Stimulated activated CD4-positive, alpha-beta T cell treated with anti-CD3 and anti-CD28 coated beads, TNF-alpha, amount 100 ng/mL, for 4 hours (primary cell): ENCODE measurements around the gene DNAJC2.
"Not testable (repeated sequence)": the region's sequence is repeated elsewhere in the genome, so short reads cannot be mapped to it uniquely, and the experiment has no call there.

Experiments
- DNase-seq, 3 experiments: peaks; one replicate each; pipeline ENCODE4 v3.0.0-alpha.2; 2020; ENCODE audit warnings: low read depth in 3 of 3

Gene DNAJC2

DNA sequence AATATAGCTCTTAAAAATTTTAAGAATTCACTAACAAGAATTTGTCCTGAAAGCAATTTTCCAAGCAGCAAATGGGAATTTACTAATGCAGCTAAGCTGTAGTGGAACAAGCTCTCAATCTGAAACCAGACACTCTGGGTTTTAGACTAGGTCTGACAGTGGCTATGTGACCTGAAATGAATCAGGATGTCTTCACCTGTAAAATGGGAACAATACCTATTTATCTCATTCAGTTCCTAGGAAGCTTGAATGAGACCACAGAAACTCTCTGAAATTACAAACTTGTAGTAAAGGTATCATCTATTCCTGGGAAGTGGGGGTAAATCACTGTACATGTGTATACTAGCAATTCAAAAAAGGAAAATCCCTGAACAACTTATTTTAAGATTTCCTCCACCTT is 1.2 kb downstream of the DNAJC2 start:
- no peak for DNase-seq

DNA sequence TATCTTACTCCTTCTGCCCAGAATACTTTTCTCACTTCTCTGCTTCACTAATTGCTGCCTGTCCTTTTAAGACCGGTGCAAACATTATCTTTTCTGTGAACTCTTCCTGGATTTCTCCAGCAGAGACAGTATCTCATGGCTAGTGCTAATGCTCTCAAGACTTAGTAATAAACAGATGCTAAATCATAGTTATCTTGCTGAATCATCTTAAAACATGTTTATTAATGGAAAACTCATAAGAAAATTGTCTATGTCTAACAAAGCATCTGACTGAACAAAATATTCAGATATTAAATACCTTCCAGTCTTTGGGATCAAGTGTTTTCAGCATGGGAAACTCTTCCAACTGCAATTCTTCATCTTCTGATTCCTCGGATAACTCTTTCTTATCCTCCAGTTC is 3.1 kb downstream of the DNAJC2 start:
- no peak for DNase-seq

DNA sequence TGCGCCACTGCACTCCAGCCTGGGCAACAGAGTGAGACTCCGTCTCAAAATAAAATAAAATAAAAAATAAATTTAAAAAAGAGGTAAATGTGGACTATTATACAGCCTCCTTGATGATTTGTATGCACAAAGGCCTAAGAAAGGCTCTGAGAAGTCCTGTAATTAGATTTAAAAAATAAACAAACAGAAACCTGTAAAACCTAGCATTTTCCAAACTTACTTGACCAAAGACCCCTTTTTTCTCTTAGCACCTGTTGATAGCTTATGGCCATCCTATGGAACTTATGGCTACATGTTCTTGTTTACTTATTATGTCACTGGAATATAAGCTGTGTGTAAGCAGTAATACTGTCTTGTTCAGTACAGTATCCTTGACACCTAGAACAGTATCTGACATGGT is 5.7 kb downstream of the DNAJC2 start:
- DNase-seq, result no peak

DNA sequence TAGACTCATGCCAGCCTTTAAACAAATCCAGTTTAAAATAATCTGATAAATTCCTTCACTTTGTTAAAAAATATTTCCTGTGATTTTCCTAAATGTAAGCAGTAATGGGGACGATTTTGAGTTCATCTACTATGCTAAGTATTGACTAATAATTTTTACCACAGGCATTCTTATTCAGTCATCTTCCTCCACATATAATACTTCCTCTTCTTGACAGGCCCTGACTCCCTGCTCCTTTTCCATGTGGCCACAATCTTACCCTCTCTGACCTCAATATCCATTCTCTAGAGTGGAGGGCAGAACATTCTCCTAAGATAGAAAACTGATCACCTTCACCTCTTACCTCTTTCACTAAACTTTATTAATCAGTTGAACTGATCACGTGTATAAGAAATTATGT is 7.8 kb downstream of the DNAJC2 start:
- DNase-seq, result no peak

DNA sequence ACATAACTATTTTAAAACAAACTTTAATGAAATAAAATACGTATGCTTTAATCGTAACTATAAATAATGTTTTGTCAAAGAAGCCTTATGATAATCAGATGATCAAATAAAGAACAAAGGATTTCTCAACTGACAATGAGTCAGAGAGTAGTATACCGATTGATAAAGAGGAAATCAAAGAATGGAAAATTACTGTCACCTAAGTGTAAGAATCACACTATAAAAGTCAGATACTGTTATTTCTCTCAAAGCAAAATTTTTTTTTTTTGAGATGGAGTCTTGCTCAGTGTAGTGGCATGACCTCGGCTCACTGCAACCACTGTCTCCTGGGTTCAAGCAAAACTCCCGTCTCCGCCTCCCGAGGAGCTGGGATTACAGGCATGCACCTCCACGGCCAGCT is 18.8 kb downstream of the DNAJC2 start:
- DNase-seq, result no peak

DNA sequence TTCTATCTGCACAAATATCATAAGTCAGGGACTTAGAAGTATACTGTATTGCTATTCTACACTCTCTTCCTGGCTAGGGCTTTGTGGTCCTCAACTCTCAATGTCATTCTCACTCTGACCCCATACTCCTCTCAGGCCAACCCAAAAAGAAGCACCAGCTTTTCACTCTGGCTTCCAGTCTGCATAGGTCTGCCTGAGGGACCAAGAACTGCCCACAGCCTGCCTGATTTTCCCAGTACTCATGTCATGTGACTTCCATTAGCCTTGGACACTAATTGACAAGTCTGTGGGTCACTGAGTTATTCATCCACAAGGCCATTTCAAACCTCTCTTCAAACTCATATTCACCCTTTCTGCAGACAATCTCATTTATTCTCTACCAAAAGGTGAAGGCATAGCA is 27.6 kb downstream of the DNAJC2 start:
- DNase-seq, result no peak

DNA sequence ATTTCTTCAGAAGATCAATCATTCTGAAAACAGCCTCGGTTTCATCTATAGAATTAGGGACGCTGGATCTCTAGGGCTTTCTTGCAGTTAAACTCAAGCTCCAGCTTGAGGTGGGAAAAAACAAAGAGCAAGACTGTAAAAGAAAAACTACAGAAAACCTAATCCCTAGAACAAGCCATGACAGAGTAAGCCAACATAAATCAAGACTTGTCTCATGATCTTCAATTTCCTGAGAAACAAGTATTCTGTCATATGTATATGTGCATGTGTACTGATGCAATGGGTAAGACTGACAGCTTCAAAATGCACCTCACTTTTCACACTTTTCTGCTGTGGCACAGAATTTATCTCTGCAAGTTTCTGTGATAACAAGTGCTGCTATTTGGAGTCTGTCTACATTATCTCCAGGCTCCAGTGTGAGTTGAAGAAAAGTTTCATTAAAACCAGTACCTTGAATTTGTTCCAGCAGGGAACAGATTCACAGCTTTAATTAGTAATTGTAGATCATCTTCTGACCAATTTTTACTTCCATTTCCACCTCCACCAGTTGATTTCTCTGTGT is 28.1 kb downstream of the DNAJC2 start:
- no peak for DNase-seq

DNA sequence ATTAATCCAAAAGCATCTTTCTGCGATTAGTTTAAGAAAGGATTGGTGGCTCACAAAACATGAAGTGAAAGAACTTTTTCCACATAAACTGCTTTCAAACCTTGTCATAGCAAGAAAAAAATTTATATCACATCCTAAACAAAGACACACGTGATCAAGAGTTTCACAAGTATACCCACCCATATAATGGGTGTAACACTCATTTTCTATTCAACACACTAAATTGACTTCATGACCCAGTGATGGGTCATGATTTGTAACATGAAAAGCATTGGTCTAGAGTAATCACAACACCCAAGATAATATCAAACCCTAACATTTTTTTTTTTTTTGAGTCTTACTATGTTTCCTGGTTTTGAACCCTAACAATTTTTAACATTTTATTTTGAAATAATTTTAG is 29.7 kb downstream of the DNAJC2 start:
- DNase-seq, result no peak

DNA sequence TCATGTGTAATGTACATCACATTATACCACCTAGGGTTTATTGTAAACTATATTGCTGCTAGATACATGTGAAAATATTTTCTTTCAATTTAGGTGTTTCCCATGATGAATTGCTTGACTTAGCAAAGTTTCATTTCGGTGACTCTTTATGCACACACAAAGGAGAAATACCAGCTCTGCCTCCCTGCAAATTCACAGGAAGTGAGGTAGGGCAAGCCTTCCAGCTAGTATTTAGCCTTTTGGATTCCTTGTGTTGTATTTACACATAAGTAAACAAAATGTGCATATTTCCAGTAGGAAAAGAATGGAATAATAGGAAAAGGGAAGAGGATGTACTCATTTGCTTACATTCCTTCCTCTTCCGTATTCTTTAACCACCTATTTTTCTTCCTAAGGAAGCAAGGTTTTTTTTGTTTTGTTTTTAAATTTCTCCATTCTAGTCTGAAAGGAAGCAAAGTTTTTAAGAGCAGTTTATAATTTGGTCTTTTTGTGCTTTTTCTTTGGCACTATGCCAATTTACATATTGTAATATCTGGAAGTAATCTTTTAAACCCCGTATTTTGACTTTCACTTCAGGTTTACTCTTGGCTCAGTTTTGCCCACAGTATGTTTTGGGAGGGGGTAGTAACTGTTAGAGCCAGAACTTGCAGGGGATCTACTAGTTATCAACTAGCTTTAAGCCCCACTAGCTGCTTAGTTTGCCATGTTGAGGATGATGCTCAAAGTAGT is 36.9 kb downstream of the DNAJC2 start:
- no peak for DNase-seq

DNA sequence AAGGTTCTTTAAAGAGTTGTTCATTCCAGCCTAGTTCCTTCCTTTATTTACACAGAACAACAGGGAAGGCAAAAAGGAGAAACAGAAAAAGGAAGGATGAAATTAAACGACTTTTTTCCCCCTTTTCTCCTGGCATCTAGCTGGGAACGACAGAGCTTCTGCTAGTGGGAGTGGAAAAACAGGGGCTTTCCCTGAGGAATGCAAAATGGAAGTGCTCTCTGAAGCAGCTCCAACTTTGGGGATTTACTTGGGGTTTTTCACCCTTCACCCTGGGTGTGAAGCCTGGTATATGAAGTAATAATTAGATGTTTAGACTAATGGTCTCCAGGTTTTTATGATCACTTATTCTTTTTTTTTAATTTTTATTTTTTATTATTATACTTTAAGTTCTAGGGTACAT is 43.1 kb downstream of the DNAJC2 start:
- DNase-seq, result no peak

DNA sequence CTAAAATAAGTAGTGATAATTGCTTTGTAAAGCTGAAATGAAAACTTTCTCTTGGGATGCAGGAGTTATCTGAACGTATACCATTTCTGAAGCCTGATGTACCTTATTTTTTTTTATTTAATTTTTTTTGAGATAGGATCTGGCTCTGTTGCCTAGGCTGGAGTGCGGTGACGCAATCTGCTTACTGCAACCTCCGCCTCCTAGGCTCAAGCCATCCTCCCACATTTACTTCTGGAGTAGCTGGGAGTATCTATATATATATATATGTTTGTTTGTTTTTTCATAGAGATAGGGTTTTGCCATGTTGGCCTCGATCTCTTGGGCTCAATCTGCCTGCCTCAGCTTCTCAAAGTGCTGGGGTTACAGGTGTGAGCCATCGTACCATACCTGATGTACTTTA is 44.9 kb downstream of the DNAJC2 start:
- no peak for DNase-seq

DNA sequence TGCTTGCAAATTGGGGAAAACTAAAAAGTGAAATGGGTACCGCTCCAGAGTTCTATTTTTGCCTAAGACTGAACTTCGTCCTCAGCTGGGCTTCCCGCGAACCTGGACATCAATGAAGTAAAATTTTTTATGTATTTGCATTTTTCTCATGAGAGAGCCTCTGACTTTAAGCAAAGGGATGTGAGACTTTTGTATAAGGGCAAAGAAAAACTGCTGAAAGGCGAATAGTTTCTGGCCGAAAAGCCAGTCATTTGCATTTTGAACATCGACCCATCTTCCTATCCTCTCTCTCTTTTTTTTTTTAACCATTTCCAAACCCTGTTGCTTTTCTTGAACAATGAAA is 46.8 kb downstream of the DNAJC2 start:
- no peak for DNase-seq

DNA sequence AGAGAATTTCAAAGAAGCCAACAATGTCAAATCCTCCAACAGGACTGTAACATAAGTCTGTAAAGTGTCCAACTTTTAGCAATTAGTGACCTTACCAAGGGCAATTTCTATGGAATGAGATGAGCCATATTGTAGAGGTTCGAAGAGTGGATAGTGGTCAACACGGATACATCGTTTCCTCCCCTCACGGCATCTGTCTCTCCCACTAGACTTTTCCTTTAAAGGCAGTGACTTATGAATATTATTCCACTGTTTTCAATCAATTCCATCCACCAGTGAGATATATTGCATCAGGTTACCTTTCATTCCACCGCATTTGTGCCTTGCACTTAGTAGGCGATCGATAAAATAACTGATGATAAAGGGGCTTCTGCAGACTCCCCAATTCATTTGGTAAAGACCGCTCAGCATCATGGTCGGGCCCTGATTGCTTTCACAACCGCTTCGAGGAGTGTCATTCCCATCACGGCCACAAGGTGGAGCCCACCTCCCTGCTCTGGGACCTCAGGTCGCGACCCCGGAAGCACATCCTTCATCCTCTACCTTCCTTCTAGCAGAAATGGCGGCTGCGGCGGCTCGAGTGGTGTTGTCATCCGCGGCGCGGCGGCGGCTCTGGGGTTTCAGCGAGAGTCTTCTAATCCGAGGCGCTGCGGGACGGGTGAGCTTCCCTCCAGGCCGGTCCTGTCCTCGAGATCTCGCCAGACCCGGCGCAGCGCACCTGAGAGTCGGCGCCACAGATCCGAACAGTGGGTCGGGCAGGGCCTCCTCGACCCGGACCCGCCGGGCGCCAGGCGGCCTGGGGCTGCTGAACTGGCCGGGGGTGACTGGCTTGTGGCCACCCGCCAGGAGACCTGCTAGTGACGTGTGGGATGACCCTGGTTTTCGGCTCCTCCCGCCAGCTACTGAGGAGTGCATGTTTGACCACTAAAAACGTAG is 47.4 kb downstream of the DNAJC2 start, which contains the start of gene PMPCB:
Gene PMPCB (plus strand): TSS at position 535 of the 936 bp plus-strand sequence. CDS start 25 bp downstream, at position 560.
- DNase-seq, result peak; percentile 89 to 95 (median 90)

DNA sequence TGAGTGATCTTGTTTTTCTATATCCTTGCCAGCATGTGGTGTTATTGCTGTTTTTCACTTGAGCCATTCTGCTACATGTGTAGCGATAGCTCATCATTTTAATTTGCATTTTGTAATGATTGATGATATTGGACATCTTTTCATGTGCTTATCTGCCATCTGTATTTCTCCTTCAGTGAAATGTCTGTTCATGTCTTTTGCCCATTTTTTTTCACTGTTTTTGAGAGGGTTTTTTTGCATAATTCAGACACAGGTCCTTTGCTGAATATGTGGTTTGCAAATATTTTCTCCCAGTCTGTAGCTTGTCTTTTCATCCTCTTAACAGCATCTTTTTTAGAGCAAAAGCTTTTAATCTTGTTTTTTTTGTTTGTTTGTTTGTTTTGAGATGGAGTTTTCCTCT is 51.0 kb downstream of the DNAJC2 start:
- DNase-seq, result no peak

DNA sequence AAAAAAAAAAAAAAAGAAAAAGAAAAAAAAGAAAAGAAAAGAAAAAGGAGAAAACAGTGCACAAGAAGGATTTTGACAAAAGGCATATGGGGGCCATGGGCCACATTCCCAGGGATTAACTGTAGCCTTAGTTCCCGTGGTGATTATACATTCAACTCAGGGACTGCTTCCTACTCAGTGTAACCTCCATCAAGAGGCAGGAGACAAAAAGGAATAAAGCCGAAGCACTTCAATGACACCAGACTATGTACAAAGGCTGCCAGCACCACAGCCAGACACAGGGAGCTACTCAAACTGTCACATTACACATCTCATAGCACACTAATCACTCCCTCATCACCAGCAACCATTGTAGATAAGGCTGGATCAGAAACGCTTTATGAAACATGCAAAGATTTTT is 52.4 kb downstream of the DNAJC2 start:
- DNase-seq, result no peak

DNA sequence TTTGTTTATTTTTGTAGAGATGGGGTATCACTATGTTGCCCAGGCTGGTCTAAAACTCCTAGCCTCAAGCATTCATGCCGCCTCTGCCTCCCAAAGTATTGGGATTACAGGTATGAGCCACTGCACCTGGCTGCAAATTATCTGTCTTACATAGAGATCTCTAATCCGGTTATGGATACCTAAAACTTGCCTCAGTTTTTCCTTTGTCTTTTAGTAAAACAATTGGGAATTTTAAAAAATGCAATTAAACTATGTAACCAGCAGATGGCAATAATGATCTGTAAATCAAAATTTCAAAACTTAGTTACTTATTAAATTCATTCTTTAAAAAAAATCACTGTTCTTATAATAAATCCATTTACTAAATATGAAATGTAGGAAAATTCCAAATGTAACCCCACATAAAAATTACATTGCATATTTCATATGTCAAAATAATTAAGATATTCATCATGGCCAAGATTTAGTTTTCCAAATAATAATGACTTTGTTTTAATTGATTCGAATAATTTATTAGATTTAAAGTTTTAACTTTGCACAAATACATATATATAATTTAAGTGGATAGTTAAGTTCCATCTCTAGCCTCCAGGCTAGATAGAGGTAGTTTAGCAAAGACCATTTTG is 61.7 kb downstream of the DNAJC2 start:
- not testable (repeated sequence) for DNase-seq

DNA sequence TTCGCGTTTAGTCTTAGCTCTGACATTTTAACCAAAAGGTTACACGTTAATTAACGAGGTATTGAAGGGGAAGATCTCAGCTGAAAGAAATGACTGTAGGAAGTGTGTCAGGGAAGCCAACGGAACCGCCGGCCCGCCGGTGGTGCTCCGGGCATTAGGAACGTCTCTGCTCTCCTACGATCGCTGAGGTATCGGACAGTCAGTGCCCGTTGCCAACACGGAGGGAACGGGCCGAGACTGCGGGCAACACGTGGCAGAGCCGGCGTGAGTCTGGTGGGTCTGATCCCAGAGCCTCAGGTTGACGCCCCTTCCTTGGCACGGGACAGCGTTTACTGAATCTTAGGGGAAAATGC is 63.8 kb downstream of the DNAJC2 start:
- peak in 1 of 3 experiments; percentile 8 for DNase-seq

DNA sequence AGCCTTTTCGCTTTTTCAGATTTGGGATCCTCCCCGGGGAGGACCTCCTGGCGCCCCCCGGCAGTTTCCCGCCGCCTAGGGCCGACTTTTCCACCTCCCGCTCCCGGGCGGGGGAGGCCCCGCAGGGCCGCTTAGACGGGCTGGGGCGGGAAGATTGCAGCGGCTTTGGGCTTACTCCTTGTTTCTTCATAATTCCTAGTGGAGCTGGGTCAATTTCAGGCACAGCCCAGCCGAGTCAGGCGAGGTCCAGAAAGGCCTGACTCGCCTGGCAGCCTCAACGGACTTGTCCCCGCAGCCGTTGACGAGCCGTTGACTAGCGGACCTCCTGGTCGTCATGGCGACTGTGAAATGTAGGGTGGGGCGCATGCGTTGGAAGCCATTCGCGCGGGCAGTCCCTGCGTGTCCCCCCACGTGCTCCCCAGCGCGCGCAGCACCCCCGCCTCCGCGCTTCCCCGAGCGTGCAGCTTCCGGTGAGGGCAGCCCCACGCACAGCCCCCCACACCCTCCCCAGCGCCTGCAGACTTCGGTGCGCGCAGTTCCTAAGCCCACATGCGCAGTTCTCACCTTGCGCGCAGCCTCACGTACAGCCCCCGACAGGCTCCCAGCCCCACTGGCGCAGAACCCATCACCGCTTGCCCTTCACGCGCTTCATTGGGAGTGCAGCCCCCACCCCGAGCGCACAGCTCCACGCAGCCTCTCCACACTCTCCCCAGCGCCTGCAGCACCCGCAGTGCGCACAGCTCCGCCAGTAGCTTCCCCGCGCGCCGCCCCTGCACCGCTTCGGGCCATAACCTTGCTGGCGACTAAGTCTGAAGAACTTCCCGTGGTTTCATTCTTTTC is 64.4 kb downstream of the DNAJC2 start:
- DNase-seq, result peak; percentile 68 to 91 (median 87)

DNA sequence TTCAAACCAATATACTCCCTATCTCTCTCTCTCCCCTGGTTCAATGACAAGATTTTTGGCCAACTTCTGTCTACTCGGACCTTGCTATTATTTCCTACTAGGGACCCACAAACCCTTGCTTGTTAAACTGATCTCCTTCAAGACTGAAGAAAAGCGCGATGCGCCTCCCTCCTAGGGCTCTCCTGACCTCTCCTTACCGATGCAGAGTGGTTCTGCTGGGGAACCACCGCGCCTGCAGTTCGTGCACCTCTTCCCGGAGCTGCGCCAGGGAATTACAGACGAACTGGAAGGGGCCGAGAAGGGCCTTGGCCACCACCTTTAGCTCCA is 65.0 kb downstream of the DNAJC2 start:
- not testable (repeated sequence) for DNase-seq

DNA sequence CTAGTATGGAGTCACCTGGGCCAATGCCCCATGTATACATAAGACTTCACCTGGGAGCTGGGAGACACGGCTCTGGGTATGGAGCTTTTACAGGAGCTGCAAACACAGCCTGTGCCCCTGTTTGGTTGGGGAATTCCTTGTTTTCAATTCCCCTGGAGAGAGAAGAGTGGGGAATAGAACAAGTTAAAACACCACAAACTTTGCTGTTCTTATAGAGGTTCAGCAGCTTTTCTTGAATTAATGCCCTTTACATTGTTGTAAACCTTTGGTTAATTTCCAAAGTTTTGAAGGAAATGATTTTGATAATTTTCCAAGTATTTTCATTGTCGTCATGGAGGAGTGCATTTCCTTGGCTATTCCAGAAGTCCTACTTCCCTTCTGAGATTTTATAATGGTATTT is 66.4 kb downstream of the DNAJC2 start:
- not testable (repeated sequence) for DNase-seq

DNA sequence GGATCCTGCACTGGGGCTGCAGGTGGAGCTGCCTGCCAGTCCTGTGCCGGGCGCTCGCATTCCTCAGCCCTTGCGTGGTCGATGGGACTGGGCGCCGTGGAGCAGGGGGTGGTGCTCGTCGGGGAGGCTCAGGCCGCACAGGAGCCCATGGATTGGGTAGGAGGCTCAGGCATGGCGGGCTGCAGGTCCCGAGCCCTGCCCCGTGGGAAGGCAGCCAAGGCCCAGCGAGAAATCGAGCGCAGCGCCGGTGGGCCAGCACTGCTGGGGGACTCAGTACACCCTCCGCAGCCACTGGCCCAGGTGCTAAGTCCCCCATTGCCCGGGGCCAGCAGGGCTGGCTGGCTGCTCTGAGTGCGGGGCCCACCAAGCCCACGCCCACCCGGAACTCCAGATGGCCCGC is 69.7 kb downstream of the DNAJC2 start:
- not testable (repeated sequence) for DNase-seq

DNA sequence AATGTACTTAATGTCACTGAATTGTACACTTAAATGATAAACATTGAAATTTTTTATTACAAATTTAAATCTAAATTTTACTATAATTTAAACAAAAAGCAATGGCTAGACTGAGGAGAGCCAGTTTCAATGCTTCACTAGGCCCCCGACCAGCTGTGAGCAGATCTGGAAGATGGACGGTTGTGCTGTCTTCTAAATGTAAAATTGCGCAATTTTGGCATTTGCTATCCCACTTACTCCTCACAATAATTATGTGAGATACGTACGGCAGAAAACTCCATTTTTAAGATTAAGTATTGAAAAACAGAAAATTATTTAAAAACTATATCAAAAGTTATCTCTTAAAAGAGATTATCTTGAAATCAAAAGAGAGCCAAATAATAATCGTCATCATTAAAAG is 71.2 kb downstream of the DNAJC2 start:
- not testable (repeated sequence) for DNase-seq
